Muscle of back (tissue), 11 donors: ENCODE results near the gene UPK2. TPM values are rescaled to one million over a fixed set of nuclear protein-coding genes. Genes with fewer than 3 reads are reported as not detected.
"Not testable (repeated sequence)": the region's sequence is repeated elsewhere in the genome, so short reads cannot be mapped to it uniquely, and the experiment has no call there.

Source experiments
- DNase-seq, 3 donors: peaks; one replicate each; pipeline versions ENCODE4 v3.0.0 to v3.0.0-alpha.2; 2013
- polyA plus RNA-seq, 10 donors: library from polyadenylated mRNA; unstranded; fragments of 120-200 nt; gene quantifications; one replicate each; pipeline ENCODE4 v1.2.1, GENCODE V29; 2013; ENCODE audit not compliant: insufficient read length in 10 of 10

The UPK2 gene
- polyA plus RNA-seq, 10 donors: 0.56 to 2.4 (median 0.87) TPM

GRCh38 chr11:118933486-118933885, 22.6 kb upstream of the UPK2 start:
- DNase-seq: peak in 2 of 3 donors; percentile 88 to 92

- DNase-seq: no peak
Measured at GRCh38 chr11:118935376-118935775, 20.7 kb upstream of the UPK2 start.

GRCh38 chr11:118938491-118939403, 17.4 kb upstream of the UPK2 start:
- no peak for DNase-seq

GRCh38 chr11:118939404-118939915, 16.6 kb upstream of the UPK2 start:
- DNase-seq: no peak

- peak in 1 of 3 donors; percentile 58 for DNase-seq
Measured at GRCh38 chr11:118939953-118940598, 16.0 kb upstream of the UPK2 start.

- no peak for DNase-seq
Measured at GRCh38 chr11:118947091-118947490, 9.0 kb upstream of the UPK2 start.

GRCh38 chr11:118948000-118948399, 8.1 kb upstream of the UPK2 start:
- DNase-seq: no peak

- no peak for DNase-seq
Measured at GRCh38 chr11:118953265-118953664, 2.8 kb upstream of the UPK2 start.

- not testable (repeated sequence) for DNase-seq
Measured at GRCh38 chr11:118953976-118954375, 2.1 kb upstream of the UPK2 start.

- no peak for DNase-seq
Measured at GRCh38 chr11:118956847-118957469, 860 bp downstream of the UPK2 start.

- no peak for DNase-seq
Measured at GRCh38 chr11:118957549-118957948, 1.5 kb downstream of the UPK2 start.

GRCh38 chr11:118957968-118958367, 1.9 kb downstream of the UPK2 start:
- DNase-seq: no peak

GRCh38 chr11:118958577-118958976, 2.5 kb downstream of the UPK2 start:
- DNase-seq: no peak

- no peak for DNase-seq
Measured at GRCh38 chr11:118961189-118961588, 5.1 kb downstream of the UPK2 start.

- no peak for DNase-seq
Measured at GRCh38 chr11:118961591-118961990, 5.5 kb downstream of the UPK2 start.

GRCh38 chr11:118969508-118969907, 13.4 kb downstream of the UPK2 start:
- DNase-seq: not testable (repeated sequence)

GRCh38 chr11:118971646-118972045, 15.5 kb downstream of the UPK2 start, which contains the start of gene FOXR1:
Gene FOXR1, plus strand, starts transcription at chr11:118971761. Its CDS starts 171 bp downstream, at chr11:118971932.
- DNase-seq: no peak

GRCh38 chr11:118973985-118974384, 17.9 kb downstream of the UPK2 start:
- no peak for DNase-seq

GRCh38 chr11:118975771-118976709, 19.9 kb downstream of the UPK2 start:
- no peak for DNase-seq

- DNase-seq: no peak
Measured at GRCh38 chr11:118979434-118979833, 23.3 kb downstream of the UPK2 start.
